Activated CD4-positive, alpha-beta T cell treated with anti-CD3 and anti-CD28 coated beads for 1 hour (primary cell): ENCODE measurements around the gene PTPRE.

Source experiments
- DNase-seq: peaks from one replicate; pipeline ENCODE4 v3.0.0-alpha.2; 2020

PTPRE gene

DNA sequence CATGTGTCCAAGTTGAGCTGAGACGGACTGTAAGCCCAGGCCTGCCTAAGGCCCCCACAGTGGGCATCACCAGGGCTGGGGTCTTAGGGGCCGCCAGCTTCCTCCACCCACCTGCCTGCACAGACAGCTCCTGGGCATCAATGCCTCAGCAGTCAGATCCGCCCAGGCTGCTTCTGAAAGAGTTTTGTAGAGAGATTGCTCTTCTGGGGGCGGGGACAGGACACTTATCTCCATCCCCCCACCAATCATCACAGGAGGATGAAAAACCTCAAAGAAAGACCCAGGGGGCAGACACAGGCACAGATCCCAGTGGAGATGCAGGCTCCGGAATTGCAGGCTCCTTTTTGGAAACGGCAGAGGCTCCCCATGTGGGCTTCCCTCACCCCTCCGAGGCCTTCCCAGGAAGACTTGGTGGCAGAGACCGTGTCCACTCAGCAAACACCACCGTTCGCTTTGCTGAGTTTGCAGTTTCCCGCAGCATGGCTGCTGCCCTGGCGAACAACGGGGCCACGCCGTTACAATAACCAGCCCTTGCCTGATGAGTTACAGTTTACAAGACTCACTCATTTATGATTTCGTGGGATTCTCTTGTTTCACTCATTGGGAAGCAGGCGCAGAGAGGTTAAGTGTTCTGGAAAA lies 122.9 kb downstream of the PTPRE start:
- DNase-seq: no peak

DNA sequence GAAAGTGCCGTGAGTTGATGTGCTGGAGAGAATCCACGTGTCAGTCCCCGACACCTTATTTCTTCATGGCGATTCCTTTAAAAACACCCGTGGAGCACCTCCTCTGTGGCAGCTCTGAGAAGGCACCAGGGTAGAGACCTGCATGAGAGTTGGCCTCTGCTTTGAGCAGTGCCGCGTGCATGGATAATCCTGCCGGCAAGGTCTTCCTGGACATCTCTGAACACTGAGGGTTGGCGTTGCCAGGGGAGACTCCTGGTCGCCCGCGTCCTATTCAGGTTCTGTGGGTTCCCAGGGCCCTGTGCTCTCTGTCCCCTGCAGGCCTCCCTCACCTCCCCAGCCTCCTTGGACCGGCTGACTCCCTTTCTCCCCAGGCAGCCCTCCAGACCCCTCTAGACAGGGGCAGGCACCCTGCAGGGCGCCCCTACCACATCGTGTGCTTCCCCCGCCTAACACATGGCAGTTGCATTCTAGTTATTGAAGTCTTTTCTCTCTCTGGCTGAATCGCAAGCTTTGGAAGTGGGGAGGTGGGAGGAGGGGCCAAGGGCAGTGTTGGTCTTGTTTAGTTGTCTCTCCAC lies 123.7 kb downstream of the PTPRE start:
- no peak for DNase-seq

DNA sequence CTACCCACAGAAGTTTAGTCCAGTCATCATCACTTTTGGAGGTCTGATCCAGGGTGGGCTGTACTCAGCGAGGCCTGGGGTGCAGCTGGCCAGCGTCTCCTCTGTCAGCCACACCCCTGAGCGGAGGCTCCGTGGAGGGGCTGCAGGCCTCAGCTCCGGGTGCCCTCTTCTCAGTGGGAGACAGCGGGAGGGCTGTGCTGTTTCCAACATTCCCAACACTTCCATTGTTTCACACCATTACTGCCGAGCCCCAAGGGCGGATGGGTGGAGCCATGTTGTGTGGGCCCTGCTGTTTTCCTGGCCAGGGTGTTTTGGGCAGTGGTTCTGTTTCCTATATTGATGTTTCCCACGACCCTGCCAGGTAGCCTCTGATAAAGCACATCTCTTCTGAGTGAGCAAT lies 124.3 kb downstream of the PTPRE start:
- no peak for DNase-seq

DNA sequence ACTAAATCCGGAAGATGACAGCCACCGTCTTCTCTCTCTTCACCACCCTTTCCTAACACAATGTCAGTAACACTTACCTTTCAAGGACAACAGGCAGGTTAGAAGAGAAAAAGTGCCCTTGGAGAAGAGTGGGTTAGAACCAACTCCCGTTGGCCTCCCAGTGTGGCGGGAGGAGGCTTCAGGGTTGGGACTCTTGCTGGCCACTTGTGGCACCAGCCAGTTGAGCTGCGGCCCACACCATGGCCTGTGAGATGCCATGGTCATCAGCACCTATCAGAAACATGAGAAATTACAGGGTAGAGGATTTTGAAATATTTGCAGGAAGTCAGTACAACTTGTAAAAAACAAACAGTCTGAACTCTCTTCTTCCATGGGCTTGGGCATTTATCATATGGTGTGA lies 125.6 kb downstream of the PTPRE start:
- DNase-seq: no peak

DNA sequence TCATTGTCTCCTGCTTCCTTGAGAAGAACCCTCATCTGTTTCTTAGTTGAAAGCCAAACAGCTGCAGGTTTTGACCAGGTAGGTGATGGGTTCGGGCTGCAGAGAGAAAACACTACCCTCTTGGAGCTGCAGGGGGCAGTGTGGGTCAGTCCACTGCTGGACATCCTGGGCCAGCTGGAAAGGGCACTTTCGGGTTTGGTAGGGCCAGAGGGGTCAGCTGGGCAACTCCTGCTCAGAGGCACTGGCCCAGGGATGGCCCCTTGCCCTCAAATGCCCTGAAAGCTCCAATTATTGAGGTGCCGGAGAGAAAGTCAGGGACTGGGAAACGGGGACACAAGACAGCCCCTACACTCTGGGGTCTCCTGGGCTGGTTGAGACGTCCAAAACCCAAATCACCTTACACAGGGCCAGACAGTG lies 128.7 kb downstream of the PTPRE start:
- DNase-seq: peak; percentile 37

DNA sequence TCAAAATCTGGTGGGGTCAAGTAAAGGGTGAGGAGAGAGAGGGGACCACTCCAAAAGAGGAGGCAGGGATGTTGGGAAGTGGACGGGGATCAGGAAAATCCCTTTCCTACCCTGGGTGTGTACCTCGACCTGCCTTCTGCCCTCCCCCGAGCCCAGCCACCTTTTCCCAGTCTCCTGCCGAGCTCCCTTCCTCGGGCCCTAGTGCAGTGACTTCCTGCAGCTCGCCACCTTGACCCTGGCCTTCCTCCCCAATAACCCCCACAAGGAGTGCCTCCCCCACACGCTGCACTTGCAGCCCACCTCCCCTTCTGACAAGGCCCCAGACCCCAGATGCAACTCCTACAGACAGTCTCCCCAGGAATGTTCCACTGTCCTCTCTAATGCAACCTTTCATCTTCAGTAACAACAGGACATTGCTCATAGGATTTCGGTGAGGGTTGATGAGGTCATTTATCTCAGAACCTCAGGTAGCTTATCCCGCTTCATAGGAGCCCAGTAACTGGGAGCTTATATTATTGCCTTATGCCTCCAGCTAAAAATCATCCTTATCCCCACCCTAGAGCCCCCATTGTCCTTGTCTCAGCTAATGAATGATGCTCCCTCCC lies 129.2 kb downstream of the PTPRE start:
- no peak for DNase-seq

DNA sequence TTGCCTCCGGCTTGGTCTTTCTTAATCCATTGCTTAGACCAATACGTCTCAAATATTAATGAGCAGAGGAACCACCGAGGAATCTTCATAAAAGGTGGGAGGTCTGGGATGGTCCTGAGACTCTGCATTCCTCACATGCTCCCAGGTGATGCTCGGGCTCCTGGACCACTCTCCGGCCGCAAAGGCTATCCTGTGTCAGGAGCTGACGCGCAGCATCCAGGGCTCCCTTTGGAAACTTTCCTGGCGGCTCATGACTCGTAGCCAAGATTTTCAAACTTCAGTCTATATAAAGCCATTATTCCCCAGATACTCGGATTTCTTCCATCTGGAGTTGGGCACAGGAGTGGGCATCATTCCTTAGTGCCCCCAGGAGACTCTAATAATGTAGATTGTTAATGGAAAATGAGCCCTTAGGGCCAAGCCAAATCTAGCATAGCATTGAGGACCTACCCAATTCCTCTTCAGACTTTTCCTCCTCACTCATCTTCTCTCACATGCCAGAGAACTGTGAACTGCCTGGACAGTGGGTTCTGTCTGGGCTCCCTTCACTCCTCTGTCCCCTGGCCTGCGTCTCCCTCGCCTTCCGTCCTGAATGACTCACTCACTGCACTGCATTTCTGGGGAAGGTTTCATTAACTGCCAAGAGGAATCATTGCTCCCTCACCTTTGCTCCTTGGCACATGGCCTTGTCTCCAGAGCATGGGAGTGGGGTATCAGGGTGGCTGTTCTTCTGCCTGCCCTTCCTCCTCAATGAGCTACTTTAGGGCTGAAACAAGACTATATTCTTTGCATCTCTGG lies 130.0 kb downstream of the PTPRE start:
- DNase-seq: no peak

DNA sequence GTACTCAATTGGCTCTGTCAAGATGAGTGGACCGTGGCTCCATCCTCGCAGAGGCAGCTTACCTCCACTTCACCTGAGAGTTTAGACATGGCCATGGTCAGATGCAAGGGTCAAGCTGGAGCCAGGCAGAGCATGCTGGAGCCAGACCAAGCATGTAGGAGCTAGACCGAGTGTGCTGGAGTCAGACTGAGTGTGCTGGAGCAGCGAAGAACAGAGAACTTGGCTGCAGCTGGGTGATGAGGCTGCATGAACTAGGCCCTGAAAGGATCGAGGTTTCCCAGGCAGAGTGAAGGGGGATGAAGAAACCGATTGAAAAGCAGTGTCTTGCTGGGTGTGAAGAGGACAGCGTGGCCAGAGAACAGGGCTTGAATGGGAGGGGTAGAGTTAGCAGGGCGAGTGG lies 133.2 kb downstream of the PTPRE start:
- DNase-seq: no peak

DNA sequence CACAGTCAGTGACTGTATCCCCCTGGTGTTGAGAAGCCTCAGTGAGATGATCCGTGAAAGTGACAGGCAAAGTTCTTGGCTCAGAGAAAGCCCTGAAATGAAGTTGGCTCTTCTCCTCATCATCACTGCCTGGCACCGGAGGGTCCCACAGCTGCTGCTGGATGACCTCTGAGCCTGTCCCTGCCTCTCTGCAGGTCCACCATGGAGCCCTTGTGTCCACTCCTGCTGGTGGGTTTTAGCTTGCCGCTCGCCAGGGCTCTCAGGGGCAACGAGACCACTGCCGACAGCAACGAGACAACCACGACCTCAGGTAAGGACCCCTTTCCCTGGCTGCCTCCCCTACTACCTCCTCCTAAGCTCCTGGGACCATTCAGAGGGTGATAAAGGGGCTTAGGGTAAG lies 133.8 kb downstream of the PTPRE start:
- DNase-seq: no peak

DNA sequence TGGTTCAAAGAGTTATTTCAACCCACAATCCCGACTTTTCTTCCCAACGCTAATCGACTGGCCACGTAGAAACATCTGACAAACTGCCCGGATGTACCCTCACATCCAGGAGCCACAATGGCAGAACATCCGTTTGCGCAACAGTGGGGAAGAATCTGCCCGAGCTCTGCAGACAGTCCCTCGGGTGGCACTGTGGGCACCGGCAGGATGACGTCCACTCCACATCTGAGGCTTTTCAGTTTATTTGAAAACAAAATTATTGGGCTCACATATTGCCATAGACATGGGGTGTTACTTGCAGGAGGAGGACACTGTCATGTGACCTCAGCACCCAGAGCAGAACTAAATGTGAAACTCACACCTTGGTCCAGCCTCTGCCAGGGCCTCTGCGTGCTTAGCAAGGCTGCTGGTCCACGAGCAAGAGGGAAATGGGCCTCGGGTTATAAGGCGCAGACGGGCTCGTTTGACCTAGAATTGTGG lies 135.3 kb downstream of the PTPRE start:
- DNase-seq: no peak

DNA sequence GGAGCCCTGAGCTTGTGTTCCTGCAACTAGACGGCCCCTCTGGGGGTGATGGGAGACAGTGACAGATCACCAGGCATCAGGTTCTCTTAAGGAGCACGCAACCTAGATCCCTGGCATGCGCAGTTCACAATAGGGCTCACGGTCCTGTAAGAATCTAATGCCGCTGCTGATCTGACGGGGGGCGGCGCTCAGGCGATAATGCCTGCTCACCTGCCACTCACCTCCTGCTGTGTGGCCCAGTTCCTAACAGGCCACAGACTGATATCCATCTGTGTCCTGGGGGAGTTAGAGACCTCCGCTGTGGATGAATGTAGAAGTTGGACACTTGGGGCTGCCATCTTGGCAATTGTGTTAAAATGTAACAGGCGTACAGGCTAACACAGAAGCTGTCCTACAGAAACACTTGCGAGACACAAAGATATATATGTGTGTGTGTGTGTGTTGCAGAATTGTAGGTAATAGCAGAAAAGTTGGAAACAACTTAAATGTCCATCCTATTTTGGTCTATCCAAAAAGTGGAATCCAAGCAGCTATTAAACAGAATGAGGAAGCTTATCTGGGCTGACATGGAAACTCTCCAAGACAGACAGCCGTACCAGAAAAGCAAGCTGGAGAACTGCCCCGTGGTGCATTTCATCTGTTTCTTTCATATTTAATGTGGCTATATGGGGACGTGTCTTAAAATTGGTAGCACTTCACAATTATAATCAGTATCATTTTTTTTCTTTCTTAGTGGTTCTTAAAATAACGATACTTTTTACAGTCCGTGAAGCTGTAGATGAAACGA lies 136.5 kb downstream of the PTPRE start:
- no peak for DNase-seq

DNA sequence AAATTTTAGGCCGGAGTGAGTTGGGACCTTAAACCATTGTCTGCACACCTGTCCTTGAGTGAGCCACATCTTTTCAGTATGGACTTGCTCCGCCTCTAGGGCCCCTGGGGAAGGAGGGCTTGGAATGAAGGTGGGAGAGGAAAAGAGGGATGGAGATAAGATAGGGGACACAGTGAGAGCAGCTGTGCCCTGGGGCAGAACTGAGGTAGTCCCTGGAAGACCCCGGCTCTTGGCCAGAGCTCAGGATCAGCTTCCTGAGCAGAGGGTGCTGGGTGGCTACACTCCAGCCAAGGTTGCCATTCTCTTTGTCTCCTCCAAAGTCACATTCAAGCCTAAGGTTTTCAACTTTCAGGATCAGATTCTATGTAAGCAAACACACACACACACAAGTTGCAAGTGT lies 137.3 kb downstream of the PTPRE start:
- no peak for DNase-seq

DNA sequence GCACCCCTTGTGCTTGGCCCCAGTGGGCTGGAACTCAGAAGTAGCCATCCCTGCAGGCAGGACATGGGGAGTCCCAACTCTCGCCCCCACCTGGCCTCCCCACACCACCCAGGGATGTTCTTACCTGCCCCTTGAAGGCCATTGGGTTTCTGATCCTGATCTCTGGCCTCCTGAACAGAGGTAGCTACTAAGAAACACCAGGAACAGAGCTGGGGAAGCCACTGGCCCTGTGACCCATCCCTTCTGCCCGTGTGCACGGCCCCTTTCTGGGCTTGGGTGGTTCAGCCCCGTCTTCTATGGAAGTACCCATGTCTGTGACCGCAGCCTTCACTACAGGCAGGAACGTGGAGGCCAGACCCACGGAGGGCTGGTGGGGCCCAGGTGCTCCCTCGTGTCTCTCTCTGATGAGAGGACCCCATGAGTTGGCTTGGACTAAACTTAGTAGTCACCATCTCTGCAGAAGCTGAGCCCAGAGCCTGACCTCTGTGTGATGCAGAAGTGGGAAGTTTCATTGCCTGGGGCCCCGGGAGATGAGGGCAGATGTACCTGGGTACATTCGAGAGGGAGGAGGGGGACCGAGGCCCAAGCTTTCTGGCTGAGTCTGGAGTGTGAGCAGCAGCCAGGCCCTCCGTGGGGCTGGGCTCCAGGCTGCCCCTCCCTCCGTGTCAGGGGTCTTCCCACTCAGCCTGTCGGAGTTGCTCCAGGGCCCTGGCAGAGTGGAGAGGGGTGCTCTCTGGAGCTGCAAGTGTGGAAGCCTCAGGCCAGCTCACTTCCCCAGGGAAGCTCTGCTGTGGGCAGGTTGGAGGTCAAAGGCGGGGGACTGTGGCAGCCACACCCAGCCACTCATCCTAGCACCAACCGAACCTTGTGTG lies 138.3 kb downstream of the PTPRE start:
- no peak for DNase-seq

DNA sequence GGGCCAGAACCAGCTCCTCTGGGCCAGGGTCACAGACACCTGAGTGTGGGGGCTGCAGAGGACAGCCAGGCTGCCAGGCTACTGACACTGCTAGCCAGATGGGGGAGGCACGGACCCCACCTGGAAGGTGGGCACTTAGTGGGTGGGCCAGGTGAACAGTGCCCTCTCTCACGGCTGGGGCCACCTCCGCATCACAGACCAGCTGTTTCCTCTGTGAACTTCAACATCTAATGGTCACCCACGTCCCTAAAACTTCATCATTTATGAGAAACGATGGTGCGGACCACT lies 138.9 kb downstream of the PTPRE start:
- no peak for DNase-seq

DNA sequence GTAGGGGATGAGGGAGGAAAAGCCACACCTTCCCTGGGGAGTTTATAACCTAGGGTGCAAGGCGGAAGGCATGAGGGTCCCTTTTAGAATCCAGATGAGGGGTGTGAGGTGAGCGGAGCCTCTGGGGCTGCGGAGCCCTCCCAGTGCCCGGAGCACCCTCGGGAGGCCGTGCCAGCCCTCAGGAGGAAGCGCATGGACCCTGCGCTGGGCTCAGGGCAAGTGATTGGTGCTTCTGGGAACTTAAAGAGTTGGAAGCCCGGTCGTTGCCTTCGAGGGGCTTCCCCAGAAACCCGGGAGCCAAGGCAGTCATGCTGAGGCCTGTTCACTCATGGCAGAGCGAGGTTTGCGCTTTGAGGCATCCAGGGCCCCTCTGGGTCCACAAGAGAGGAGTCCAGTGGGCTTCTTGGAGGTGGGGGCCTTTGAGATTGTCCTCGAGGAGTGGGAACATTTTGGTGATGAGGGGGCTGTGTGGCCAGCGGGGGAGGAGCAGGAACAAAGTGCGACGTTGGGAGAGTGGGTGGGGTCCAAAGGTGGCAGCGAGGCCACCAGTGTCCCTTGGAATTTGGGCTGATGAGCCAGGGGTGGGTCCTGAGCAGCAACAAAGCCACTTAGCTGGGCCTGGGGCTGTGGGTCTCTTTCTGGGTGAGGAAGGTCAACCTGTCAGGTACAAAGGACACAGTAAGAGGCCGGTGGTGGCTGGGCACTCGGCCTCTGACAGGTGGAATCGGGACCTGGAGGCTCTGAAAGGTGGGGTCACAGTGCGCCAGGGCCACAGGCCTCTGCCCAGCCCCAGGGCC lies 139.5 kb downstream of the PTPRE start:
- no peak for DNase-seq

DNA sequence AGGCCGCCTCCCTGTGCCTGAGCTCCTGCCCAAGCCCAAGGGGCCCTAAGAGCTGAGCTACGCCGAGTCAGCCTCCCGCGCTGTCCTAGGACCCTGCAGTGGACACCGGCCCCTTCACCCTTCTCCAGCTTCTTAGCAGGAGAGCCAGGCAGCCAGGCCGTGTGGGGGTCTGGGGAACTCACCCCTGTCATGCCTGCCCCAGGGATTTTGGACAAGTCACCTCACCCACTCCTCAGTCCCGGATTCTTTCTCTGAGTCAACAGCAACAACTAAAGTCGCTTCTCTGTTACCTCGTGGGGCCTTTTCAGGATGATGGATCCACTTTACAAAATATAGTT lies 140.0 kb downstream of the PTPRE start:
- DNase-seq: no peak

DNA sequence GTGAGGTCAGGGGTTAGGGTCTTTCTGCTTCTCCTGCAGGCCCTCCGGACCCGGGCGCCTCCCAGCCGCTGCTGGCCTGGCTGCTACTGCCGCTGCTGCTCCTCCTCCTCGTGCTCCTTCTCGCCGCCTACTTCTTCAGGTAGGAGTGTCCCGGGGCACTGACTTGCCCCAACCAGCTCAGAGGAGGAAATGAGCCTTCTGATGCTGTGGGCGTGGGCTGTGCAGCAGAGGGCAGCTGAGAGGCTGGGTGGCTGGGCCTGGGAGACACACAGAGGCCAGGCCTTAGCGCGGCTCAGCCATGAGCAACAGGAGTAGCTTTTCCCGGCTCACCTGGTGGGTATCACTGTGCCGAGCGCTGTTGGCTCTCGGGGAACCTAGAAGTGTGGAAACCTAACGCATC lies 140.4 kb downstream of the PTPRE start:
- peak; percentile 71 for DNase-seq

DNA sequence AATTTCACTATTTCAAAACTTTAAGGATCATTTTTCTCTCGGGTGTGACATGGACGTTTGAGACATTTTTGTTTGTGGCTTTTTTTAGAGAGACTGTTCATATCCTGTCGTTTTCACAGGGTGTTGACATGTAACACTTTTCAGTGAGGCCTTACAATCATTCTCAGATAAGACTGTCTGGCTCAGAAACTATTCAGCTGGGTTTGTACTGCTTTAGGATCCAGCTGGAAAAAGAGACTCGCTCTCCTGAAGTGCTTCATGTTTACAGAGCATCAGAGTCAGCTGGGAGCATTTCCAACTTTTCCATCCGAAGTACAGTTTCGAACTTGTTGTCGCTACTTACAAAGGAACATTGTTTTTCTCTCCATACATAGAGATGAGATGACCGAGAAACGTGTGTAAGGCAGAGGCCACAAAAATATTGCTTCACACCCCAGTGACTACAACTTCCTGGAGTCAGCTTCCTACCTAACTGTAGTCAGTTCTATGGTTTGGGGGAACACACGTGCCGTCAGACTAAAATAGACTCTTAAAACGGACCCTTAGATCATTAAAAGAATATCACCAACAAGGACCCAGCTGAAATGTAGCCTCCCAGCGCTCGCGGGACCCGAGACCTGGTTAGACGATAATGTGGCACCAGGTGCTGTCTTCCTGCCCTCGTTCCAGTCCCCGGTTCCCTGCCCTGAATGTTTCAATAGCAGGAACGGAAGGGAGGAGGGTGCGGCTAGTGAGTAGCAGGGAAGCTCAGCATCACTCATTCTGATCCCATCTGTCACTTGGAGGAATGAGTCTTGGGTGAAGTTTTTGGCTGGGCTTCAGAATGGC lies 141.3 kb downstream of the PTPRE start:
- no peak for DNase-seq

DNA sequence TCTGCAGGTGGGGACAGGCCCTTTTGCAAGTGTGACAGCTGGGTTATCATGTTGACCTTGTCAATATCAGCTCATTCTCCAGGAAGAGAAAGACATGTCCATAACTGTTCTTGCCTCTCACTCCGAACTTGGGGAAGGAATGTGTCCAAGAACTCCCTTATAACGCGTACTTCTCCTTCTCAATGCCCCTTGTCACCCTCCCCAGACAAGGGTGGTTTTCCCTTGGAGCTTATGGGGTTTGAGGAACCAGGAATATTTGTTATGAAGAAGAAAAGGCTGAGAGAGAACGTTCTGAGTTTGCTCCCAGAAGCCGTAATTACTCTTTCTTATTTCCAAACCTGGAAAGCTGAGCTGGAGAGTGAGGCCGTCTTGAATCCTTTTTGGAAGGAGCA lies 141.9 kb downstream of the PTPRE start:
- no peak for DNase-seq
